B cell (primary cell): ENCODE data around the gene SCN10A.

Experiments used
- EZH2 ChIP-seq: IDR thresholded peaks from 2 replicates; pipeline ENCODE4 v1.6.1; 2012; ENCODE audit warnings: borderline replicate concordance, low read depth, mild to moderate bottlenecking, moderate library complexity, low read length; ENCODE audit not compliant: insufficient read depth, poor library complexity, severe bottlenecking
- TF ChIP-seq, protein P1 (sequence below): fragments of 200-600 bp; IDR thresholded peaks from one replicate; pipeline ENCODE4 v1.8.0; 2022; ENCODE audit warnings: antibody characterized with exemption, mild to moderate bottlenecking

DNA sequence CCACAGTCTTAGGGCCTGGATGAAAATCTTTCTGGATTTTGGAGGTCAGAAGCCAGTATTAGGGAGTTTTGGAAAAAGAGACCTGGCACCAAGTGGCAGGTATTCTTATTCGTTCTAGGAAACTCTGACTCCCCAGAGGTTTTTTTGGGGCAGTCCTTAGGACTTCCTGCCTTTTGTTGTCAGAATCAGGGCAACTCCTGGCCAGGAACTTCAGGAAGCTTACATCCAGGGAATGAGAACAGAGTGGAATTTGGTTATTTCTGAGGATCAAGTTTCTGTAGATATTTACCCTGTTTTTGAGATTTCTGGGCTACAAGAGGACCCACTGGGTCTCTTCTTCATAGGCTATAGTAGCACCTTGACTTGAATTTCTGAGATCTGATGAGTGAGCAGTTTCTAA, 15.5 kb downstream of the SCN10A start:
- TF ChIP-seq, protein P1, sequence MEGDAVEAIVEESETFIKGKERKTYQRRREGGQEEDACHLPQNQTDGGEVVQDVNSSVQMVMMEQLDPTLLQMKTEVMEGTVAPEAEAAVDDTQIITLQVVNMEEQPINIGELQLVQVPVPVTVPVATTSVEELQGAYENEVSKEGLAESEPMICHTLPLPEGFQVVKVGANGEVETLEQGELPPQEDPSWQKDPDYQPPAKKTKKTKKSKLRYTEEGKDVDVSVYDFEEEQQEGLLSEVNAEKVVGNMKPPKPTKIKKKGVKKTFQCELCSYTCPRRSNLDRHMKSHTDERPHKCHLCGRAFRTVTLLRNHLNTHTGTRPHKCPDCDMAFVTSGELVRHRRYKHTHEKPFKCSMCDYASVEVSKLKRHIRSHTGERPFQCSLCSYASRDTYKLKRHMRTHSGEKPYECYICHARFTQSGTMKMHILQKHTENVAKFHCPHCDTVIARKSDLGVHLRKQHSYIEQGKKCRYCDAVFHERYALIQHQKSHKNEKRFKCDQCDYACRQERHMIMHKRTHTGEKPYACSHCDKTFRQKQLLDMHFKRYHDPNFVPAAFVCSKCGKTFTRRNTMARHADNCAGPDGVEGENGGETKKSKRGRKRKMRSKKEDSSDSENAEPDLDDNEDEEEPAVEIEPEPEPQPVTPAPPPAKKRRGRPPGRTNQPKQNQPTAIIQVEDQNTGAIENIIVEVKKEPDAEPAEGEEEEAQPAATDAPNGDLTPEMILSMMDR: no peak
- no peak for TF ChIP-seq EZH2
